ENCODE data around the gene RPTOR. TPM values are rescaled to one million over a fixed set of nuclear protein-coding genes. Genes with fewer than 3 reads are reported as not detected.

RPTOR gene
- total and polyA plus RNA-seq, 10 of the 15 experiments (the other 5 are each of a cell fraction or from before 2014, with no cell fraction given) = 0.18 to 32.1 (median 7.8) TPM

DNA sequence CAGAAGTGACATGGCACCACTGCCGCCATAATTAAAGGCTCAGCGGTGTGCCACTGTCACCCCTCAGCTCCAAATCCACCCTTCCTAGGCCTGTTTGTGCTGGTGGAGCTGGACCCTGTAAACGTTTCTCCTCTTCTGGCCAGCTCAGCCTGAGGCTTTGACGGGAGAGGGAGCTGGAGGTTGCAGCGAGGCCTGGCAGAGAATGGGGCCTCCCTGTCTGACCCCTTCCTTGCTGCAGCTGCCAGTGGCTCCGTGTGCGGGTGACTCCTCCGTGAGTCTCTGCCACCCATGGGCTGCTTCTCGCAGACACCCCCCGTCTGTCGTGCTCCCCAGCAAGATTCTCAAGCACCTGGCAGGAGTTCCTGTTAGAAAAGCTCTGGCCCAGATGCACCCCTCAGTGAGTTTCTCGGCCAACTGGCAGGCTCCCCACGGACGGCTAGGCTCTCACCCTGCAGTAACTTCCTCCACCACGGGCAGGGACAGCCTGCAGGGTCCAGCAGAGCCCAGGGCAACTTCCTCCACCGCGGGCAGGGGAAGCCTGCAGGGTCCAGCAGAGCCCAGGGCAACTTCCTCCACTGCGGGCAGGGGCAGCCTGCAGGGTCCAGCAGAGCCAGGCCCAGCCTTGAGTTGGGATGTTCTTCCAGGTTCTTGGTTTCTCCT, 442.3 kb downstream of the RPTOR start:
- SMC1A ChIA-PET (ENCODE audit: uncharacterized antibody, unreplicated experiment) = no interaction called here
- no peaks in the 10 kb centered on the region for H3K36me3 ChIP-seq (ENCODE audit: control insufficient read depth in 2 of 2, insufficient read depth in 2 of 2, low read length in 1 of 2)
- H3K27ac ChIP-seq (ENCODE audit: control insufficient read depth, insufficient read depth) = no peak overlapping the region
- no peak for TF ChIP-seq PAX5 (IDR thresholded peaks at IDR 0.05; ENCODE audit: borderline replicate concordance, low read depth, low read length)
- no peak for TF ChIP-seq POU2F2 (IDR thresholded peaks at IDR 0.05; ENCODE audit: borderline replicate concordance, low read depth, low read length)
- TF ChIP-seq CEBPB (IDR thresholded peaks at IDR 0.05; ENCODE audit: borderline replicate concordance in 1 of 2, low read depth in 2 of 2, low read length in 2 of 2) = no peak
- no peak for TF ChIP-seq JUNB (IDR thresholded peaks at IDR 0.05)
- TF ChIP-seq ZNF274 (IDR thresholded peaks at IDR 0.05; ENCODE audit: insufficient read depth, insufficient read length) = no peak
- TF ChIP-seq SREBF2 (IDR thresholded peaks at IDR 0.05; ENCODE audit: low read length) = no peak
- no peak for TF ChIP-seq JUND (IDR thresholded peaks at IDR 0.05; ENCODE audit: low read depth, low read length)
- no peak for TF ChIP-seq RAD51 (IDR thresholded peaks at IDR 0.05)
- no peak for TF ChIP-seq TAF1 (IDR thresholded peaks at IDR 0.05; ENCODE audit: borderline replicate concordance, low read depth, low read length)
- TF ChIP-seq, protein P1, sequence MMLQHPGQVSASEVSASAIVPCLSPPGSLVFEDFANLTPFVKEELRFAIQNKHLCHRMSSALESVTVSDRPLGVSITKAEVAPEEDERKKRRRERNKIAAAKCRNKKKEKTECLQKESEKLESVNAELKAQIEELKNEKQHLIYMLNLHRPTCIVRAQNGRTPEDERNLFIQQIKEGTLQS (IDR thresholded peaks at IDR 0.05; ENCODE audit: borderline replicate concordance, extremely low read depth, low read depth, low read length) = no peak
- TF ChIP-seq ZBED1 (IDR thresholded peaks at IDR 0.05; ENCODE audit: borderline replicate concordance) = no peak
- TF ChIP-seq FOS (IDR thresholded peaks at IDR 0.05; ENCODE audit: borderline replicate concordance, extremely low read depth, insufficient read length) = no peak
- no peak for TF ChIP-seq MTA3 (IDR thresholded peaks at IDR 0.05; ENCODE audit: borderline replicate concordance, low read length)
- no peak for TF ChIP-seq NR2F1 (conservative IDR thresholded peaks at IDR 0.05)
- TF ChIP-seq CHD2 (IDR thresholded peaks at IDR 0.05; ENCODE audit: borderline replicate concordance, low read depth, low read length) = no peak
- TF ChIP-seq PML (IDR thresholded peaks at IDR 0.05; ENCODE audit: low read length) = no peak
- BruUV-seq (replicated peaks) = no TSS peak
- no peak for DNase-seq (ENCODE audit: low read depth, low spot score)
- FAIRE-seq = no peak
- CTCF ChIA-PET = no interaction called here
- peaks cover 0 to under 1% of the 10 kb centered on the region in 2 experiments; a peak in 2 of 4 replicates for H3K27me3 ChIP-seq (replicated peaks in 1 of 2; ENCODE audit: control insufficient read depth in 2 of 2, insufficient read depth in 2 of 2, low read length in 1 of 2)
- H2AFZ ChIP-seq (ENCODE audit: control insufficient read depth, low read depth, low read length) = no peak overlapping the region
- POLR2A ChIA-PET = interaction anchor here (0.7 kb wide), 1 partner anchor 64 kb away, joined by 5 read pairs; no protein-coding TSS in a partner anchor
- peaks cover 1% of the 10 kb centered on the region for H3K79me2 ChIP-seq (ENCODE audit: control insufficient read depth, insufficient read depth, low read length)
- no peaks in the 10 kb centered on the region for H3K9me3 ChIP-seq (replicated peaks; ENCODE audit: control insufficient read depth, insufficient read depth, low read length)
- no peak overlapping the region for H3K4me3 ChIP-seq
- in situ Hi-C loops (cut with MboI) = no loop called here
- WGBS (ENCODE audit: insufficient coverage, insufficient replicate concordance, low lambda C conversion rate, missing lambda C conversion rate) = 22% methylated on average over 18 of the region's 18 CpGs
- intact Hi-C loops (cut with micrococcal nuclease; ENCODE audit: unreplicated experiment) = no loop called here
- H4K20me1 ChIP-seq (ENCODE audit: control insufficient read depth, insufficient read depth) = no peaks in the 10 kb centered on the region
- H3K9ac ChIP-seq (ENCODE audit: control insufficient read depth, insufficient read depth, low read length) = no peak overlapping the region
- H3K4me1 ChIP-seq (ENCODE audit: control insufficient read depth, insufficient read depth, low read length) = peaks cover 10% of the 10 kb centered on the region
- no peak for ATAC-seq
- H3K4me2 ChIP-seq (ENCODE audit: control insufficient read depth, insufficient read depth) = no peak overlapping the region
- RAD21 ChIA-PET (ENCODE audit: unreplicated experiment) = no interaction called here
